SU-DHL-6 (cell line): ENCODE results near the gene HCFC1.

Experiments
- CTCF ChIP-seq: fragments of 200-600 bp; sonication (generic); IDR thresholded peaks from one replicate; pipeline ENCODE4 v1.5.1; 2017; ENCODE audit warnings: antibody characterized with exemption, mild to moderate bottlenecking, low read length, moderate library complexity; ENCODE audit not compliant: insufficient read depth, poor library complexity, severe bottlenecking
- EZH2phosphoT487 ChIP-seq: fragments of 200-600 bp; sonication (generic), shearing (Covaris generic); conservative IDR thresholded peaks from 2 replicates; pipeline ENCODE4 v1.6.1; 2018; ENCODE audit warnings: mild to moderate bottlenecking, antibody characterized with exemption, low read length, moderate library complexity, mixed read lengths

- TF ChIP-seq CTCF (no peak), EZH2phosphoT487 (no peak)
Observed at GRCh38 chrX:153906126-153906917, 65.3 kb downstream of the HCFC1 start.
